Heart right ventricle (tissue), 16 donors: ENCODE results near the gene IL1R2. TPM values are rescaled to one million over a fixed set of nuclear protein-coding genes. Genes with fewer than 3 reads are reported as not detected.
A peak's percentile ranks its signal among the peaks of the same experiment; 100 is the strongest.

Source experiments
- ATAC-seq, 8 donors: fragments of 200-7000 bp; cut with Tn5 transposase; one replicate each; pipeline ENCODE4 v1.9.1; 2020; ENCODE audit warnings: mild to moderate bottlenecking in 8 of 8, moderate library complexity in 8 of 8, moderate number of reproducible peaks in 1 of 8
- DNase-seq, 2 donors: peaks; one replicate each; pipeline ENCODE4 v3.0.0-alpha.2; 2020
- H3K27ac ChIP-seq, 10 donors: fragments of 200-600 bp; sonication (generic) in 2 of 10; one replicate each; pipeline versions ENCODE4 v1.5.0 to v1.8.0; 2020 to 2022; ENCODE audit warnings: mild to moderate bottlenecking in 3 of 10
- H3K27me3 ChIP-seq, 7 donors: fragments of 200-600 bp; one replicate each; pipeline ENCODE4 v1.8.0; 2021 to 2022; ENCODE audit warnings: mild to moderate bottlenecking in 2 of 7
- H3K36me3 ChIP-seq, 9 donors: fragments of 200-600 bp; sonication (generic) in 1 of 9; one replicate each; pipeline versions ENCODE4 v1.5.0 to v1.8.0; 2020 to 2022; ENCODE audit warnings: mild to moderate bottlenecking in 2 of 9
- H3K4me1 ChIP-seq, 9 donors: fragments of 200-600 bp; sonication (generic) in 1 of 9; one replicate each; pipeline versions ENCODE4 v1.5.0 to v1.8.0; 2020 to 2022; ENCODE audit warnings: mild to moderate bottlenecking in 4 of 9
- H3K4me3 ChIP-seq, 10 donors: fragments of 200-600 bp; sonication (generic) in 2 of 10; one replicate each; pipeline versions ENCODE4 v1.5.0 to v1.8.0; 2020 to 2022; ENCODE audit warnings: mild to moderate bottlenecking in 7 of 10, moderate library complexity in 2 of 10
- H3K9me3 ChIP-seq, 11 donors: fragments of 200-600 bp in 10 of 11; sonication (generic) in 2 of 11; one replicate each; pipeline versions ENCODE4 v1.5.0 to v1.8.0; 2013 to 2022; ENCODE audit warnings: mild to moderate bottlenecking in 2 of 11, control low read depth in 1 of 11, moderate library complexity in 1 of 11
- CTCF ChIP-seq, 9 donors: fragments of 200-600 bp; sonication (generic) in 2 of 9; IDR thresholded peaks; one replicate each; pipeline versions ENCODE4 v1.5.0 to v1.8.0; 2021 to 2022; ENCODE audit warnings: antibody characterized with exemption in 9 of 9, mild to moderate bottlenecking in 5 of 9, moderate library complexity in 1 of 9
- WGBS, 2 donors: extraction: QIAGEN DNeasy Blood & Tissue Kit; methylation state at CpG; one replicate each; pipeline ENCODE4 v1.1.7; 2013; ENCODE audit warnings: inconsistent platforms in 1 of 2; 5-methylcytosine and 5-hydroxymethylcytosine counted together
- intact Hi-C, 10 donors: fragments of 100-400 bp; cut with DNase I; formaldehyde crosslinking; loops; one replicate each; pipeline versions ENCODE4 v1.11.1 to v1.14.2; 2022
- long read RNA-seq, 3 donors: library from polyadenylated mRNA; unstranded; transcript quantifications; one replicate each; pipeline ENCODE4 v2.0.0, GENCODE V29; 2020 to 2021
- polyA plus RNA-seq, 2 donors: library from polyadenylated mRNA; stranded (reverse); fragments of 200-250 nt; gene quantifications; one replicate each; pipeline ENCODE4 v1.2.3, GENCODE V29; 2013
- total RNA-seq, 10 donors: library from RNA; stranded (reverse); fragmentation: NEBNext Ultra II Directional in 3 of 10; extraction: Animal tissue kit (Norgen Biotek cat#: 25700) in 3 of 10; gene quantifications; one replicate each; pipeline versions ENCODE4 v1.2.1 to v1.2.4, GENCODE V29; 2021 to 2023
- donor health status: Arrhythmogenic right ventricular cardiomyopathy.
- donor health status: ischemic (EF 13 %, LVEDD 7.1; RV severe dilation, severe dysfunction).
- donor health status: healthy with polysubstance abuse.
- donor health status: DM: no; HTN: yes; CAD: no.
- donor health status: DM: no; HTN: no; CAD: no.
- donor health status: ischemic (EF 25% LVEDD 6.9; RV normal size, moderate dysfunction).
- donor health status: ischemic (EF 25% LVEDD 5.7; RV mildly dilated, moderate dysfunction).
- donor health status: healthy.
- donor health status: DM: yes; HTN: yes; CAD: no.
- donor health status: Ischemic cardiomyopathy.
- donor health status: ischemic (EF 35%, LVEDD 5.7; RV mildly dilated, moderate dysfunction).
- donor health status: nonischemic (EF 11% LVEDD 7.7; RV severe dilation, severe dysfunction).
- donor health status: DM: yes; HTN: yes; CAD: no.
- donor health status: PGD.
- donor health status: ischemic (EF 29% LVEDD 5.4; RV normal size, mild dysfunction).
- donor health status: nonischemic (EF 23%, LVEDD 6.1; RV moderate dilation, normal function).

The IL1R2 gene, protein sequence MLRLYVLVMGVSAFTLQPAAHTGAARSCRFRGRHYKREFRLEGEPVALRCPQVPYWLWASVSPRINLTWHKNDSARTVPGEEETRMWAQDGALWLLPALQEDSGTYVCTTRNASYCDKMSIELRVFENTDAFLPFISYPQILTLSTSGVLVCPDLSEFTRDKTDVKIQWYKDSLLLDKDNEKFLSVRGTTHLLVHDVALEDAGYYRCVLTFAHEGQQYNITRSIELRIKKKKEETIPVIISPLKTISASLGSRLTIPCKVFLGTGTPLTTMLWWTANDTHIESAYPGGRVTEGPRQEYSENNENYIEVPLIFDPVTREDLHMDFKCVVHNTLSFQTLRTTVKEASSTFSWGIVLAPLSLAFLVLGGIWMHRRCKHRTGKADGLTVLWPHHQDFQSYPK
- 1 to 10 TPM in 4 of 10 donors, under 1 TPM in 4, not detected in 2; 0.34 to 3.0 (median 0.80) TPM for total RNA-seq
- 1 to 10 TPM; 1.9 to 9.4 TPM for polyA plus RNA-seq
- long read RNA-seq, donor 1, partial matches to known transcripts: 0 of 1 reads
- long read RNA-seq, donor 1, other reads (novel, unspliced or antisense): 0 of 1 reads
- long read RNA-seq, donor 2, partial matches to known transcripts: 0 of 1 reads
- long read RNA-seq, donor 2, other reads (novel, unspliced or antisense): 1 of 1 reads
- long read RNA-seq, donor 3, partial matches to known transcripts: 0 of 3 reads
- long read RNA-seq, donor 3, other reads (novel, unspliced or antisense): 2 of 3 reads

DNA sequence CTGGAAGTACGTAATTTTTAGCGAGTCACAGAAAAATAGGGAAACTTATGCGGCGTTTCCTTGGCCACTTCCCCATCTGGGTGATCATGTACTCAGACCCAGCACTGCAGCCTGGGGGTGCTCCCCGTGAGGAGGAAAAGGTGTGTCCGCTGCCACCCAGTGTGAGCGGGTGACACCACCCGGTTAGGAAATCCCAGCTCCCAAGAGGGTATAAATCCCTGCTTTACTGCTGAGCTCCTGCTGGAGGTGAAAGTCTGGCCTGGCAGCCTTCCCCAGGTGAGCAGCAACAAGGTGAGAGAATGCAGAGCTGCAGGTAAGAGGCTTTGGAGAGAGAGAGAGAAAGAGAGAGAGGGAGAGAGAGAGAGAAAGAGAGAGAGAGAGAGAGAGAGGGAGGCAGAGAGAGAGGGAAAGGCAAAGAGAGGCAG is at the start of gene IL1R2:
Gene IL1R2 (plus strand): TSS at position 240 of the 425 bp plus-strand sequence. CDS start 16,616 bp downstream, outside the sequence.
- DNase-seq: peak in 1 of 2 donors; percentile 31
- Histone ChIP-seq H3K9me3 (no peaks in the 10 kb centered on the region), H3K4me3 (peak within 1 kb of the TSS in 1 of 10 donors; percentile 29), H3K27ac (peak within 1 kb of the TSS in 2 of 10 donors; percentile 40 to 80), H3K27me3 (peaks cover 0 to 16% (median 3%) of the 10 kb centered on the region in 7 donors), H3K36me3 (no peaks in the 10 kb centered on the region), H3K4me1 (peaks cover 0 to 30% (median 0%) of the 10 kb centered on the region in 9 donors)
- TF ChIP-seq CTCF (IDR thresholded peaks at IDR 0.05): no peak
- peak in 7 of 8 donors; percentile 49 to 72 (median 59) for ATAC-seq
- WGBS, 2 donors: 70 to 71% methylated on average over 8 of the region's 8 CpGs
- intact Hi-C loops: loop anchor here in 1 of 10 donors (10.0 kb wide), 1 partner anchor 107 kb away; no protein-coding TSS in a partner anchor

DNA sequence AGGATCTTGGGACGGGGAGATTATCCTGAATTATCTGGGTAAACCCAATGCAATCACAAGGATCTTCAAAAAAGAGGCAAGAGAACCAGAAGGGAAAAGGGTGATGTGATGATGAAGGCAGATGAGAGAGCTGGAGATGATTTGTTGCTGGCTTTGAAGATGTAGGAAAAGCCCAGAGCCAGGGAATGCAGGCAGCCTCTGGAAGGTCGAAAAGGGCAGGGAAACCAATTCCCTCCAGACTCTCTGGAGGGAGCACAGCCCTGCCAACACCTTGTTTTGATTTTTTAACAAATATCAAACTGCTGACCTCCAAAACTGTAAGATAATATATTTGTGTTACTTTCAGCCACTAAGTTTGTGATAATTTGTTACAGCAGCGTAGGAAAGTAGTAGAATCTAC is 48.9 kb upstream of the IL1R2 start:
- Histone ChIP-seq H3K27ac (no peak overlapping the region), H3K27me3 (peaks cover 0 to 3% (median 0%) of the 10 kb centered on the region in 7 donors), H3K4me1 (peaks cover 0 to 10% (median 0%) of the 10 kb centered on the region in 9 donors), H3K36me3 (no peaks in the 10 kb centered on the region), H3K4me3 (no peak overlapping the region), H3K9me3 (peaks cover 0 to 12% (median 5%) of the 10 kb centered on the region in 11 donors)
- ATAC-seq (no peak), DNase-seq (no peak)
- WGBS, 2 donors: 62 to 84% methylated on average over 3 of the region's 3 CpGs
- intact Hi-C loops: no loop called here
- TF ChIP-seq CTCF (IDR thresholded peaks at IDR 0.05): no peak

DNA sequence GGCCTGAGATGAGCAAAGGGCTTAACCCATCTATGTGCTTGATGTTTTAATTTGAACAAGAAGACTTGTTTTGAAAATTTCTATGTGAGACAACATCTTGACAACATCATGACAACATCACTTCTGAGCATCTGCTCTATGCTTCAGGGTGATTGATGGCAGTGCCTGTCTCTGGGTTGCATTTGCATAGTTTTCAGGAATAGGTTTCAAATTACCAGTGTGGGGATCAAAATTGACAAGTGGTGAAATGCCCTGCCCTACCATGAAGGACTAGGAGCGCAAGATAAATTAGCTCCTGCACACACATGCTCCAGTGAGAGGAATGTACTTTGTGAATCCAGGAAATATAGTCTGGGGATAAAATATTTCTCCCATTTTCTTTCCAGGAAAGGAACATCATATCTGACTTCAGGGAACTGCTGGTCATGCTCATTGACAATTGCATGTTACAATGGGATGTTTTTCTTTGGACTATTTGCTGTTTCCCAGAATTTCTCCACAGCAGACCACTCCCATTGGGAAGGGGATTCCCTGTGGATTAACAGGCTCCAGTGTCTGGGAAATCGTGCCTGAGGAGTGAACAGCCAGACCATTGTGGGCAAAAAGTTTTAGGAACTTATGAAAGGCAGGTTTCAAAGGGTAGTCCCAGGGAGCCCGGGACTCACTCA is 45.3 kb upstream of the IL1R2 start:
- Histone ChIP-seq H3K27me3 (peaks cover 0 to 3% (median 0%) of the 10 kb centered on the region in 7 donors), H3K27ac (no peak overlapping the region), H3K4me1 (peaks cover 0 to 10% (median 0%) of the 10 kb centered on the region in 9 donors), H3K4me3 (no peak overlapping the region), H3K9me3 (peaks cover 0 to 10% (median 0%) of the 10 kb centered on the region in 11 donors), H3K36me3 (no peaks in the 10 kb centered on the region)
- TF ChIP-seq CTCF (IDR thresholded peaks at IDR 0.05): no peak
- WGBS, 2 donors: 59 to 61% methylated on average over 3 of the region's 3 CpGs
- DNase-seq (no peak), ATAC-seq (no peak)
- intact Hi-C loops: no loop called here

DNA sequence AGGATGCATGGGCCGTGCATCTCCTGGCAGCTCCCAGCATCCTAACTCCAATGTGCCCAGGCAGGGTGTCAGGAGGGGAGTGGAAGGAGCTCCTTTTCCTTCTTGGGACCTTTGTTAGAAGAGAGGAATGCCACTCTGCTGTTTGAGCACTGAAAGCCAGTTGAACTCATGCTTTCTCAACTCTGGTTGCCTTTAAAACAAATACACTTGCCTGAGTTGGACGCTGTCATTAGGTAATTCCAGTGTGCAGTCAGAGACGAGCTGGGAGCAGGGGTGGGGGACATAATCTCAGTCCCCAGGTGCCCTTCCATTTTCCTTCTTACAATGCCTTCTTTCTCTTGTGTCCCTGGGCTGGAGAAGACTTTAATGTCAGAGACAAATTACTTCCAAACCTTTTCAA is 44.4 kb upstream of the IL1R2 start:
- Histone ChIP-seq H3K36me3 (no peaks in the 10 kb centered on the region), H3K9me3 (peaks cover 0 to 10% (median 0%) of the 10 kb centered on the region in 11 donors), H3K4me1 (peaks cover 0 to 10% (median 0%) of the 10 kb centered on the region in 9 donors), H3K27ac (no peak overlapping the region), H3K4me3 (no peak overlapping the region), H3K27me3 (peaks cover 0 to 3% (median 0%) of the 10 kb centered on the region in 7 donors)
- intact Hi-C loops: no loop called here
- no peak for TF ChIP-seq CTCF (IDR thresholded peaks at IDR 0.05)
- ATAC-seq (no peak), DNase-seq (no peak)
- WGBS, 2 donors: 83 to 93% methylated on average over 3 of the region's 3 CpGs
